ENCODE data around the gene ABCC5.

Gene ABCC5

DNA sequence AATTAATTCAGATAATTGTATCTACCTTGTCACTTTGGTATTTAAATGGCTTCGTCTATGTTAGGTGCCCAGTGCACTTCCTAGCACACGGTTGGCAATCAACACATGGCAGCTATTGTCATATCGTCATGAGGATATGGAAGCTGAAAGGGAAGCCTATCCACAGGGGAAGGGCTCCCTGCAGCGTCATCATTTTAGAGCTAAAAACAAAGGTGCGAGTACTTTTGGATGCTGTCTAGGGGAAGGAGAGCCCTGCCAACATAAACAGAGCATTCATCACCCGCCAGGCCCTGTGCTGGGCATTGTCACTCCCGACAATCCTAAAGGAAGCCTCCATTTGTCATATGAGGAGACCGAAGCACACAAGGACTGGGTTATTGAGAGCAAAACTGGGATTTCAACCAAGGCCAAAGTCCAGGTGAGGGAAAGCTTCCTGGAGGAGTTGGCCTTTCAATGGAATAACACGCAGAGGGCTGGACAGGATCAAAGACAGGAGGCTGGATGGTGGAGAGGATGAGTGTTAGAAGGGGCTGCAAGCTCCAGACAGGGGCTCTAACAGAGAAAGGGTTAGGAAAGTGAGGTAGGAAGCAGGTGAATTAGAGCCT, 125.0 kb downstream of the ABCC5 start:
- H3K9me3 ChIP-seq (ENCODE audit: control insufficient read depth, low read length): no peaks in the 10 kb centered on the region
- peaks cover 39 to 48% of the 10 kb centered on the region in 2 experiments for H3K27me3 ChIP-seq (ENCODE audit: control insufficient read depth in 1 of 2, insufficient read depth in 1 of 2, low read length in 2 of 2)
- H2BK15ac ChIP-seq (ENCODE audit: low read depth, poor library complexity, severe bottlenecking): no peak overlapping the region
- H3K4me2 ChIP-seq (ENCODE audit: low read length, poor library complexity, severe bottlenecking): no peak overlapping the region
- H3K36me3 ChIP-seq (ENCODE audit: control insufficient read depth in 1 of 2, insufficient read depth in 2 of 2, low read depth in 1 of 2, low read length in 2 of 2): no peaks in the 10 kb centered on the region
- no peak overlapping the region for H2AFZ ChIP-seq (ENCODE audit: low read depth, low read length)
- H3K9ac ChIP-seq (ENCODE audit: low read length): no peak overlapping the region
- H2BK5ac ChIP-seq (ENCODE audit: low read depth, low read length, poor library complexity, severe bottlenecking): no peak overlapping the region
- H4K8ac ChIP-seq (ENCODE audit: low read length): no peak overlapping the region
- H3K27ac ChIP-seq (ENCODE audit: low read length, poor library complexity, severe bottlenecking): no peak overlapping the region
- H3K4me3 ChIP-seq (ENCODE audit: insufficient read depth in 1 of 2, low read depth in 1 of 2, low read length in 2 of 2): no peak overlapping the region
- H2BK12ac ChIP-seq (ENCODE audit: low read length in 2 of 2): no peak overlapping the region
- no peak for DNase-seq
- no peak overlapping the region for H3K4ac ChIP-seq (ENCODE audit: low read depth in 1 of 2, low read length in 2 of 2)
- H3K23ac ChIP-seq (ENCODE audit: low read length in 2 of 2): no peak overlapping the region
- H2BK120ac ChIP-seq (ENCODE audit: low read depth, low read length): no peak overlapping the region
- H3K4me1 ChIP-seq (ENCODE audit: control insufficient read depth, insufficient read depth, low read depth, low read length): no peaks in the 10 kb centered on the region
- 88% methylated on average over 9 of the region's 9 CpGs for WGBS
- H3K14ac ChIP-seq (ENCODE audit: low read length in 2 of 2): no peak overlapping the region
- H2AK5ac ChIP-seq (ENCODE audit: low read length, severe bottlenecking): no peak overlapping the region
- H3K18ac ChIP-seq (ENCODE audit: low read depth in 1 of 2, low read length in 2 of 2): no peak overlapping the region
- no peak overlapping the region for H4K91ac ChIP-seq (ENCODE audit: low read length)
- no peaks in the 10 kb centered on the region for H3K79me1 ChIP-seq (replicated peaks; ENCODE audit: low read length, poor library complexity, severe bottlenecking)

DNA sequence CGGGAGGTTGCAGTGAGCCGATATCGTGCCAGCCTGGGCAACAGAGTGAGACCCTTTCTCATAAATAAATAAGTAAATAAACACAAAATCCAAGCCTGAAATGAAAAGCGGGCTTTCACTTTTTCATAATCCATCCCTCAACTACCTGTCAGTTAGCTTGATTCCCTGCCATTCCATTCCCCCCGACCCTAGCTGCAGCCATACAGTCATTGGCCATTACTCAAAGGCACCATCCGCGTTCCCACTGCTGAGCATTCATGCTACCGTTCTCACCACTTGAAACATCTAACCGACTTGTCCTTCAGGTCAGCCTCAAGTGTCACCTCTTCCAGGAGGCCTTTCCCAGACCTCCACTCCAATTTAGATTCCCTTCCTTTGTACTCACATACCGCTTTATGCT, 131.9 kb downstream of the ABCC5 start:
- no peak overlapping the region for H3K23ac ChIP-seq (ENCODE audit: low read length in 2 of 2)
- 85% methylated on average over 10 of the region's 10 CpGs for WGBS
- H3K14ac ChIP-seq (ENCODE audit: low read length in 2 of 2): no peak overlapping the region
- no peak overlapping the region for H3K27ac ChIP-seq (ENCODE audit: low read length, poor library complexity, severe bottlenecking)
- no peak overlapping the region for H3K18ac ChIP-seq (ENCODE audit: low read depth in 1 of 2, low read length in 2 of 2)
- H3K4me3 ChIP-seq (ENCODE audit: insufficient read depth in 1 of 2, low read depth in 1 of 2, low read length in 2 of 2): peak overlapping the region in 1 of 2 experiments; percentile 97
- peaks cover 0 to 3% of the 10 kb centered on the region in 2 experiments for H3K36me3 ChIP-seq (ENCODE audit: control insufficient read depth in 1 of 2, insufficient read depth in 2 of 2, low read depth in 1 of 2, low read length in 2 of 2)
- H3K4me1 ChIP-seq (ENCODE audit: control insufficient read depth, insufficient read depth, low read depth, low read length): peaks cover 5% of the 10 kb centered on the region
- no peak overlapping the region for H2BK12ac ChIP-seq (ENCODE audit: low read length in 2 of 2)
- H3K4ac ChIP-seq (ENCODE audit: low read depth in 1 of 2, low read length in 2 of 2): peak overlapping the region in 1 of 2 experiments; percentile 12
- DNase-seq: no peak
- H2BK15ac ChIP-seq (ENCODE audit: low read depth, poor library complexity, severe bottlenecking): no peak overlapping the region
- H3K9me3 ChIP-seq (ENCODE audit: control insufficient read depth, low read length): no peaks in the 10 kb centered on the region
- H3K9ac ChIP-seq (ENCODE audit: low read length): peak overlapping the region; percentile 91
- no peak overlapping the region for H3K4me2 ChIP-seq (ENCODE audit: low read length, poor library complexity, severe bottlenecking)
- H4K8ac ChIP-seq (ENCODE audit: low read length): no peak overlapping the region
- no peak overlapping the region for H2AK5ac ChIP-seq (ENCODE audit: low read length, severe bottlenecking)
- H3K27me3 ChIP-seq (ENCODE audit: control insufficient read depth in 1 of 2, insufficient read depth in 1 of 2, low read length in 2 of 2): peaks cover 12% of the 10 kb centered on the region in 2 experiments
- no peak overlapping the region for H2BK5ac ChIP-seq (ENCODE audit: low read depth, low read length, poor library complexity, severe bottlenecking)
- H2AFZ ChIP-seq (ENCODE audit: low read depth, low read length): no peak overlapping the region
- H2BK120ac ChIP-seq (ENCODE audit: low read depth, low read length): no peak overlapping the region
- H3K79me1 ChIP-seq (replicated peaks; ENCODE audit: low read length, poor library complexity, severe bottlenecking): no peaks in the 10 kb centered on the region
- no peak overlapping the region for H4K91ac ChIP-seq (ENCODE audit: low read length)

DNA sequence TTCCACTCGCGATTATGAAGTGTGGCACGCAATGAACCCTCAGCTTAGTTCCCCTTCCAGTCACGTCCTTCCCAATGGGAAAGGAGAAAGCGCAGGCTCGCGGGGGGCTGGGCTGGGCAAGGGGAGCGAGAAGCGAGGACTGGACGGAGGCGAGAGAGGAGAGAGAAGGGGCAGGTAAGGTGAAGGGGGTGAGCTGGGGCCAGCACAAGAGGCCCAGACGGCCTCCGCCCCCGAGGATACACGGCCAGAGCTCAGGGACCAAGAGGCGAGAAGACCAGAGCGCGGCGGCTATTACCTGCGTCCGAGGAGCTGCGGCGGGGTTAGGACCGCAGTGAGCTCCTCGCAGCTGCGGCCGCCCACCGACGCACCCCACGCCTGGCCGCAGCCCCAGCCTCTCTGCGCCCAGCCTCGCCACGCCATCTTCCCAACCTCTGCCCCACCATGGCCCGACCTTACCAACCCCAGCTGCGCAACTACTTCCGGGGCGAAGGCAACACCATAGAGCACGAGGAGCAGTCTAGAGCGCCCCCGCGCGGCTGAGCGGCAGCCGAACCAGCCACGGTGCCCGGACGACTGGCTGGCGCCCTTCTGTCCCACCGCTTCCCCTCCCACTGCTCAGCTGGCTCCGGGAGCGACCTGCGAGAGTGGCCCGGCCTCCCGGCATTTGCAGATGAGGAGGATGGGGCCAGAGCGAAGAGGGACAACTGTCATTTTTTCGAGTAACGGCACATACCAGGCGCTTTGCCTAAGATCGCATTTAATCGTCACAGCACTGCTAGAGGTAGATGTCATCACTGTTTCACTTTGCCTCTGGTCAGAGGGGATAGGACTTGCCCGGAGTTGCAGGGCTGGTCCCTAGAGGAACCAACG, 133.0 kb downstream of the ABCC5 start, which contains the start of gene PARL:
TSS of gene PARL (minus strand) at position 454 of the 870 bp plus-strand sequence. CDS start at position 420, 34 bp downstream.
- peak within 1 kb of the TSS; percentile 94 for H4K8ac ChIP-seq (ENCODE audit: low read length)
- H2BK12ac ChIP-seq (ENCODE audit: low read length in 2 of 2): no peak within 1 kb of the TSS
- peaks cover 5% of the 10 kb centered on the region for H3K4me1 ChIP-seq (ENCODE audit: control insufficient read depth, insufficient read depth, low read depth, low read length)
- H3K79me1 ChIP-seq (replicated peaks; ENCODE audit: low read length, poor library complexity, severe bottlenecking): peaks cover 2% of the 10 kb centered on the region
- H3K4me2 ChIP-seq (ENCODE audit: low read length, poor library complexity, severe bottlenecking): peak within 1 kb of the TSS; percentile 77
- peak within 1 kb of the TSS; percentile 42 to 86 for H3K4ac ChIP-seq (ENCODE audit: low read depth in 1 of 2, low read length in 2 of 2)
- peak within 1 kb of the TSS; percentile 59 for H2AFZ ChIP-seq (ENCODE audit: low read depth, low read length)
- peak within 1 kb of the TSS; percentile 12 to 85 for H3K18ac ChIP-seq (ENCODE audit: low read depth in 1 of 2, low read length in 2 of 2)
- no peak within 1 kb of the TSS for H2BK120ac ChIP-seq (ENCODE audit: low read depth, low read length)
- H3K14ac ChIP-seq (ENCODE audit: low read length in 2 of 2): peak within 1 kb of the TSS in 1 of 2 experiments; percentile 50
- H3K4me3 ChIP-seq (ENCODE audit: insufficient read depth in 1 of 2, low read depth in 1 of 2, low read length in 2 of 2): peak within 1 kb of the TSS; percentile 88 to 97
- peaks cover 9% of the 10 kb centered on the region in 2 experiments for H3K27me3 ChIP-seq (ENCODE audit: control insufficient read depth in 1 of 2, insufficient read depth in 1 of 2, low read length in 2 of 2)
- H4K91ac ChIP-seq (ENCODE audit: low read length): peak within 1 kb of the TSS; percentile 85
- H3K36me3 ChIP-seq (ENCODE audit: control insufficient read depth in 1 of 2, insufficient read depth in 2 of 2, low read depth in 1 of 2, low read length in 2 of 2): peaks cover 0 to 7% of the 10 kb centered on the region in 2 experiments
- peak within 1 kb of the TSS in 1 of 2 experiments; percentile 51 for H3K23ac ChIP-seq (ENCODE audit: low read length in 2 of 2)
- H3K9ac ChIP-seq (ENCODE audit: low read length): peak within 1 kb of the TSS; percentile 91
- DNase-seq: peak; percentile 90
- peak within 1 kb of the TSS; percentile 21 for H2BK5ac ChIP-seq (ENCODE audit: low read depth, low read length, poor library complexity, severe bottlenecking)
- no peak within 1 kb of the TSS for H2AK5ac ChIP-seq (ENCODE audit: low read length, severe bottlenecking)
- 1% methylated on average over 58 of the region's 63 CpGs for WGBS
- H2BK15ac ChIP-seq (ENCODE audit: low read depth, poor library complexity, severe bottlenecking): no peak within 1 kb of the TSS
- H3K27ac ChIP-seq (ENCODE audit: low read length, poor library complexity, severe bottlenecking): peak within 1 kb of the TSS; percentile 35
- no peaks in the 10 kb centered on the region for H3K9me3 ChIP-seq (ENCODE audit: control insufficient read depth, low read length)

DNA sequence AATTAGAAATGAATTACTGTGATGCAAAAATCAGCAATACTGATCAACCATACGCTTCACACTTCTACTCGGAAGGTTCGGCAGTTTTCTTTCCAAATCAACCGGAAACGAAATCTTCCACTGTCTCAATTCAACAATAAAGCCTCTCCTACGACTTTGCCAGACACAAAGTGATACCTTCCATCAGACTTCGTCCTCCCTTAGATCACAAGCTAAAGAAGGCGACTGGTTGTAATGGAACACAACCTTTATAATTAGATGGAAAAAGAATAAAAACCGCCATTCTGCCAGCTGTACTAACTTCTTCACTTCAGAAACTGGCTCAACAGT, 133.6 kb downstream of the ABCC5 start:
- Histone ChIP-seq H3K27ac (ENCODE audit: low read length, poor library complexity, severe bottlenecking) (peak overlapping the region; percentile 35), H4K8ac (ENCODE audit: low read length) (peak overlapping the region; percentile 82), H3K9me3 (ENCODE audit: control insufficient read depth, low read length) (no peaks in the 10 kb centered on the region), H2BK12ac (ENCODE audit: low read length in 2 of 2) (no peak overlapping the region), H3K4me3 (ENCODE audit: insufficient read depth in 1 of 2, low read depth in 1 of 2, low read length in 2 of 2) (peak overlapping the region; percentile 88 to 97), H3K14ac (ENCODE audit: low read length in 2 of 2) (no peak overlapping the region), H3K4ac (ENCODE audit: low read depth in 1 of 2, low read length in 2 of 2) (peak overlapping the region; percentile 42 to 86), H3K18ac (ENCODE audit: low read depth in 1 of 2, low read length in 2 of 2) (peak overlapping the region; percentile 12 to 85), H2AK5ac (ENCODE audit: low read length, severe bottlenecking) (no peak overlapping the region), H3K9ac (ENCODE audit: low read length) (peak overlapping the region; percentile 91), H3K36me3 (ENCODE audit: control insufficient read depth in 1 of 2, insufficient read depth in 2 of 2, low read depth in 1 of 2, low read length in 2 of 2) (peaks cover 0 to 7% of the 10 kb centered on the region in 2 experiments), H3K23ac (ENCODE audit: low read length in 2 of 2) (no peak overlapping the region), H4K91ac (ENCODE audit: low read length) (no peak overlapping the region), H3K27me3 (ENCODE audit: control insufficient read depth in 1 of 2, insufficient read depth in 1 of 2, low read length in 2 of 2) (peaks cover 5 to 9% of the 10 kb centered on the region in 2 experiments), H2AFZ (ENCODE audit: low read depth, low read length) (no peak overlapping the region), H3K79me1 (replicated peaks; ENCODE audit: low read length, poor library complexity, severe bottlenecking) (peaks cover 6% of the 10 kb centered on the region), H3K4me1 (ENCODE audit: control insufficient read depth, insufficient read depth, low read depth, low read length) (peaks cover 5% of the 10 kb centered on the region), H2BK15ac (ENCODE audit: low read depth, poor library complexity, severe bottlenecking) (no peak overlapping the region), H3K4me2 (ENCODE audit: low read length, poor library complexity, severe bottlenecking) (peak overlapping the region; percentile 77), H2BK120ac (ENCODE audit: low read depth, low read length) (no peak overlapping the region), H2BK5ac (ENCODE audit: low read depth, low read length, poor library complexity, severe bottlenecking) (no peak overlapping the region)
- DNase-seq: no peak
- WGBS: 9% methylated on average over 7 of the region's 9 CpGs
